Subcutaneous adipose tissue (tissue), 4 donors: ENCODE results near the gene ABCA4. TPM values are rescaled to one million over a fixed set of nuclear protein-coding genes. Genes with fewer than 3 reads are reported as not detected.

Experiments
- CTCF ChIP-seq: fragments of 450-650 bp; IDR thresholded peaks from one replicate; pipeline ENCODE4 v1.5.1; 2016; ENCODE audit warnings: low read depth, mild to moderate bottlenecking, control low read depth, antibody characterized with exemption, moderate library complexity
- total RNA-seq, 4 donors: library from RNA; depleted of rRNA; stranded (reverse); fragments of >200 nt; gene quantifications; one replicate each; pipeline ENCODE4 v1.1.0, GENCODE V29; 2016

The ABCA4 gene
- total RNA-seq, 4 donors from 2014 or later: 0.16 to 0.51 (median 0.30) TPM

GRCh38 chr1:94120570-94120901 is 412 bp downstream of the ABCA4 start:
- no peak for TF ChIP-seq CTCF

- TF ChIP-seq CTCF: no peak
These were observed 965 bp downstream of the ABCA4 start for GRCh38 chr1:94119796-94120569.

GRCh38 chr1:94119306-94119705 is 1.6 kb downstream of the ABCA4 start:
- no peak for TF ChIP-seq CTCF

GRCh38 chr1:94118471-94118870 is 2.5 kb downstream of the ABCA4 start:
- TF ChIP-seq CTCF: no peak

- TF ChIP-seq CTCF: no peak
These were observed 2.9 kb downstream of the ABCA4 start for GRCh38 chr1:94118013-94118412.

- TF ChIP-seq CTCF: no peak
These were observed 3.6 kb downstream of the ABCA4 start for GRCh38 chr1:94117259-94117851.

- no peak for TF ChIP-seq CTCF
These were observed 5.0 kb downstream of the ABCA4 start for GRCh38 chr1:94115900-94116436.
